HG02571 (cell line): Measurements from ENCODE around the gene ZNF581.

Source experiments
- ATAC-seq: cut with Tn5 transposase; IDR thresholded peaks from one replicate; pipeline ENCODE4 v1.9.1; 2021; ENCODE audit warnings: mild to moderate bottlenecking, moderate library complexity; ENCODE audit not compliant: unreplicated experiment

Gene ZNF581

DNA sequence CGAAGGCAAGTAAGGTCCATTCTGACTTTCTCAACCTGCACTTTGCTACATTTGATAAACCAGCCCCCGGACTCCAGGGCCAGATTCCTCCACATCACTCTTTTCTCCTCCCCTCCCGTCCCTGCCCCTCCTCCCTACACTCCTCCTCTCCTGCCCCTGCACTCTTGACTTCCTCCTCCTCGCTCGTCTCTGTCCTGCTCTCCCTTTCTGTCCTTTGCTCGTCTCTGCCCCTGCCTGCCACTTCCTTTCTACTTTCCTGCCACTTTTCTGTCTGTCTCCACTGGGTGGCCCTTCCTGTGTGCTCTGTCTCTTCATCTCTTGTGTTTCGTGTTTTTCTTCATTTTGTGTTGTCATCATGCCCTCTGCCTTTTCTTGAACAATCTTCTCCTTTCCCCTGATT, 18.4 kb downstream of the ZNF581 start:
- ATAC-seq = no peak

- ATAC-seq = no peak
Measured at GRCh38 chr19:55663846-55664536, 20.5 kb downstream of the ZNF581 start.

DNA sequence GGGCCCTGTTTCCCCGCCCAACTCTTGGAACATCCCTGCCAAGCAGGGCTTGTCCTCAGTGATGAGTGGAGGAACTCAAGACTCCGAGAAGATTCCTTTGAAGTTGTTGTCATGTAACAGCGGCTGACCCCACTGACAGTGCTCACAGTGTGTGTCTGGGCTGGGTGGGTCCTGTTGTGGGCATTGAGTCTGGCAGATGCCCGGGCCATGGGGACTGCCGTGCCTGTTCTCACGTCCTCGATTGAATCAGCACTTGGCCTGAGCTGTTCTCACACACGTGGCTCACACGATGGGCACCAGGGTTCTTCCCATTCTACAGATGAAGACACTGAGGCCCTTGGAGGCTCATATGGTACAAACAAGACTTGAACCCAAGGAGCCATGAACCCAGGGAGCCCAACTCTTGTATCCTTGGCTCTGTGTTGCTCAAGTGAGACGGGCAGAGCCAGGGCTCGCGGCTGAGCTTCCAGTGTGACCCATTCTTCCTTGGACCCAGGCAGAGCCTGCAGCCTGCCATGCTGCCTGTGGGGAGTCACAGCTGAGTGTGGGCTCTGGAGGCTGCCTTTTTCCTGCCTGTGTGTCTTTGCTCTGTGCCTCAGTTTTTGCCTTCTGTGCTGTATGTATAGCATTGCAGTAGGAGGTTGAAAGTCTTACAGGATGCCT, 23.0 kb downstream of the ZNF581 start:
- no peak for ATAC-seq

GRCh38 chr19:55667006-55667381, 23.5 kb downstream of the ZNF581 start:
- ATAC-seq = no peak

GRCh38 chr19:55667511-55667910, 24.1 kb downstream of the ZNF581 start:
- no peak for ATAC-seq

DNA sequence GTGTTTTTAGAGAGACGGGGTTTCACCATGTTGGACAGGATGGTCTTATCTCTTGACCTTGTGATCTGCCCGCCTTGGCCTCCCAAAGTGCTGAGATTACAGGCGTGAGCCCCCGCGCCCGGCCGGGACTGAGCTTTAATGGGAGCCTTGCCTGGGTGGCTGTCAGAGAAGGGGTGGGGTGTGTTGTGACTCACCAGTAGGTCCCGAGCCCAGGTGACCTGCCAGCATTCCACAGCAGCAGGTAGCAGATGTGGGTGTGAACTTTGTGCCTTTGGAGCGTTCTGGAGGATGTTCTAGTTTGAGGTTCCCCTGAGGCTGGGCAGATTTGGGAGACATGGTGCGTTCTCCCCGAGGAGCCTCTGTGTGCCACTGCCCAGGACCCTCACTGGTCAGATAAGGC, 24.5 kb downstream of the ZNF581 start:
- no peak for ATAC-seq

- ATAC-seq = no peak
Measured at GRCh38 chr19:55668603-55669348, 25.3 kb downstream of the ZNF581 start.

DNA sequence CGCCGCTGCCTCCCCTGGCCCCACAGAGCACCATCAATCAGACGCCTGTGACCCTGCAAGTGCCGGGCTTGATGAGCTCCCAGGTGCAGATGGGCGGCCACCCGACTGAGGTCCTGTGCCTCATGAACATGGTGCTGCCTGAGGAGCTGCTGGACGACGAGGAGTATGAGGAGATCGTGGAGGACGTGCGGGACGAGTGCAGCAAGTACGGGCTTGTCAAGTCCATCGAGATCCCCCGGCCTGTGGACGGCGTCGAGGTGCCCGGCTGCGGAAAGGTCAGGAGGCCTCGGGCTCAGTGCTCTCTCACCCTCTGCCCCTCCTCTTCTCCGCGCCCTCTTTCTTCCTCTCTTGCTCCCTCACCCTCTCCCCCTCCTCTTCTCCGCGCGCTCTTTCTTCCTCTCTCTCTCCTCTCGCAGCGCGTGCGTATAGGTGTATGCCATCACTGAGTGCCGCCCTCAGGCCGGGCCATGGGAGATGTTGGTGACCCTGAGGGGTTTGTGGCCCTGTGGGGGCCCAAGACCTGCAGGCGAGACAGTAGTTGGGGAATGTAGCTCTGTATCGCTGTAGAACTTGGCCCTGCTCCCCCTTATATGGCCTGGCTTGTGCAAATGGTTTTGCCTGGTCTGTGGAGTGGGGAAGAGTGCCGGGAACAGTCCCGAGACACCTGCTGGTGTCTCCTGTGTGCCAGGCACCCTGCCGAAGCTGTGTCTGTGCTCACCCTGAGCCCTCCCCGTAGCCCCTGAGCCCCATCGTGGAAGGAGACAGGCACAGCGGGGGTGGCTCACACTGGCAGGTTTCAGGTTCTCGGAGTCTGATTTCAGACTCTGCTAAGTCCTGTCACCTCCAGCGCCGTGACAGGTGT, 26.2 kb downstream of the ZNF581 start:
- ATAC-seq = no peak

DNA sequence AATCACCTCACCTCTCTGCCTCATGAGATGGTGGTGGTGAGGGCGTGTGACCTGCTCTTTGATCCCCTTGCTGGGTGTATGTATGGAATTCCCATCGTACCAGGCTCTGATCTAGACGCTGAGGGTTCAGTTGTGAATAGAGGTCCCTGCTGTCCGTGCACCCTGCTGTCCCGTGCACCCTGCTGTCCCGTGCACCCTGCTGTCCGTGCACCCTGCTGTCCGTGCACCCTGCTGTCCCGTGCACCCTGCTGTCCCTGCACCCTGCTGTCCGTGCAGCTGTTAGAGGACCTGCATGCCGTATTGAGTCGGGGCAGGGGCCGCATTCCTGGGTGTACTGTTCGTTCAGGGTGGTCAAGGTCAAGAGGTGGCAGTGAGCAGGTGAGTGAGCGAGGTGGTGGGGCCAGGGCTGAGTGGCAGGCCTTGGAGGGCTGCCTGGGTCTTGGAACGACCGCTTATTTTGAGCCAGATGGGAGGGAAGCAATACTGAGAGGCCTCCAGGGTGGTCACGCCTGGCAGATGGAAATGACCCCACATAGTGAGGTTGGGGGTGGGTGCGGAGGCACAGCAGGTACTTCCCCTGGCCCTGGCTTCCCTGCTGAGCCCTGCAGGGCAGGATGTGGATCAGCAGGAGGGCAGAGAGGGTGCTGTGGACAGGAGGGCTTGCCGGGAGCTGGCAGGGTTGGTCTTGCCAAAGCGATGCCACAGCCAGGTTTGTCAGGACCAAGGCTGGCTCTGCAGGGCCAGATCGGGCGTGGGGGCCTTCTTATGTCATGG, 27.0 kb downstream of the ZNF581 start:
- no peak for ATAC-seq

DNA sequence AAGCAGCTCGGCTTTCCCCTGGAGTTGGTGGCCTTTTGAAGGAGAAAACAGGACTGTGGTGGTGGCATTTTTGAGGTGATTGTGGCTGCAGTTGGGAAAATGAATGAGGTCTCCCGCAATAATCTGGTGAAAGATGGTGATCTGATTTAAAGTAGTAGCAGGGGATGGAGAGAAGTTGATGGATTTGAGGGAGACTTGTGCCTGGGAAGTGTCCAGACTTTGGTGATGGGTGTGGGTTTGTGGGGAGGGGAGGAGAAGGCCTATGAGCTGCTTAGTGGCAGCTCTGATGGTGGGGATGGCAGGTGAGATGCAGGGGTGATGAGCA, 27.6 kb downstream of the ZNF581 start:
- no peak for ATAC-seq

DNA sequence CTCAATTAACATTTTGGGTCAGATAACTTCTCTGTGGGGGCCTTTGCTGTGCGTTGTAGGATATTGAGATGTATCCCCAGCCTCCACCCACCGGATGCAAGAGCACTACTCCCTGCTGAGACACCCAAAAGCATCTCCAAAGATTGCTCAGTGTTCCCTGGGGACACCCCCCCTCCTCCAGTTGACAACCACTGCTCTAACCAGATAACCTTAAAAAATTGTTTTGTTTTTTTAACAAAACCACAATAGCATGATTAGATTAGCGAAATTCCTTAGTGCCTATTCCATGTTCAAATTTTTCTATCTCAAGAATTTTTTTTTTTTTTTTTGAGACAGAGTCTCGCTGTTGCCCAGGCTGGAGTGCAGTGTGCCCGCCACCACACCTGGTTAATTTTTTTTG, 29.0 kb downstream of the ZNF581 start:
- no peak for ATAC-seq

- ATAC-seq = no peak
Measured at GRCh38 chr19:55673465-55673864, 30.0 kb downstream of the ZNF581 start.

GRCh38 chr19:55673889-55674288, 30.4 kb downstream of the ZNF581 start:
- no peak for ATAC-seq

DNA sequence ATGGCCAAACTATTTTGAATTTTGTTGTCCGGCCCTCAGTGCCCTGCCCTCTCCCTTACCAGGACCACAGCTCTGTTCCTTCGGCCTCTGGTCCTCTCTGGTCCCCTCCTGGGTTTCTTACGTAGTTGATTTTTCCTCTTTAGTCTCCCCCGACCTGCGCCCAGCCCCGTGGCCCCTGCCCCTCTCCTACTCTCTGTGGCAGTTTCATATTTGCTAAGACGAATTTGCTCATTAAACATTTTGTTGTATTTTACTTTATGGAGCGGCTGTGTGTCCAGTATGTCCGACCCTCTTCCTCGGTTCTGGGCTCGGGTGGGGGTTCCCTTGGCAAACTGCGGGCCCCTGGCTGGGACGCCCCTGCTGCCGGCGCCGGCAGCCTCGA, 31.0 kb downstream of the ZNF581 start:
- ATAC-seq = no peak

GRCh38 chr19:55674841-55675660, 31.6 kb downstream of the ZNF581 start, which contains the start of gene EPN1:
Gene EPN1, plus strand, starts transcription at chr19:55675226. Its CDS starts 3,402 bp downstream, at chr19:55678628.
- ATAC-seq = peak; percentile 67

DNA sequence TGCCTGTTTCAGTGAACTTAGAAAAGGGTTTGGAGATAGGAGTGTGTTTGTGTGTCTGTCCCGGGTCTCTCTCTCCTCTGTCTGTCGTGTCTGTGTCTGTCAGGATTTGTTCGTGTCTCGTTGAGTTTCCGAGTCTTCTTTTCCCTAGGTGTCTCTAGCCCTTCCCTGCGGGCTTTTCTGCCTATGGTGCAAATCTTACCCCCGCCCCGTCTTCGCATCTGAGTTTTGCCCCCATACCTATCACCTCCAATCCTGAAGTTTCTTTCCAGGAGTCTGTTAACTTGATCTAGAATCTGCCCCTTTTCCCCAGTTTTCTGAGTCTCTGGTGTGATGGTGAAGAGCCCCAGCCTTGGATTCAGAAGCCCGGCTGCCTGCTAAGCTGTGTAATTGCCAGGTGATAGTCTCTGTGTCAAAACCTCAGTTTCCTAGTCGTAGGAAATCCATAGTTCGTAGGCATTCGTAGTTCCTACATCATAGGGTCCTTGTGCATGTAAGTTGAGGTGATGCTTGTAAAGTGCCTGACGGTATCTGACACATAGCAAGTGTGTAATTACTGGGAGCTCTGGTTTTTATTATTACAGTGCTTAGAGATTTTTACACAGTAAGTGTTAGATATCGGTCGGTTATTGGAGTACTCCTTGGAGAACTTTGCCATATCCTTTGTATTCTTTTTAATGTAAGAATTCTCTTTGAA, 32.4 kb downstream of the ZNF581 start:
- ATAC-seq = no peak

DNA sequence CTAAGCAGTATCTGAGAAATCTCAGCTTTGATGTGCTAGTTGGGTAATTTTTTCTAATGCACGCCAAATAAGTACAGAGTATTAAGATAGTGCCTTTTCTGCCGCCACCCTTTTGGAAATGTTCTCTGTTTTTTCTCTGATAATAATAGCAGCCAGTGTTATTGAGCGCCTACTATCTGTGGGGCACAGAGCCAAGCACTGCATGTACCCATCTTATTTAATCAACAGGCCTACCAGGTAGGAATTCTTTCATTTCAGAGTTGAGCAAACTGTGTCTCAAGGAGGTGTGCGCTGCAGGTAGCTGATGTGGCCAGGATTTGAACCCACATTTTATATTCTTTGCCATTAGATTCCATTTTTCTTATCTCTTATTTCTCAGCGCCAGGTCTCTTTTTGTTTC, 32.9 kb downstream of the ZNF581 start:
- ATAC-seq = no peak

GRCh38 chr19:55676889-55677505, 33.5 kb downstream of the ZNF581 start:
- ATAC-seq = no peak
